ENCODE measurements around the gene SSX2IP.
"Not testable (repeated sequence)": the region's sequence is repeated elsewhere in the genome, so short reads cannot be mapped to it uniquely, and the experiment has no call there.

SSX2IP gene, protein sequence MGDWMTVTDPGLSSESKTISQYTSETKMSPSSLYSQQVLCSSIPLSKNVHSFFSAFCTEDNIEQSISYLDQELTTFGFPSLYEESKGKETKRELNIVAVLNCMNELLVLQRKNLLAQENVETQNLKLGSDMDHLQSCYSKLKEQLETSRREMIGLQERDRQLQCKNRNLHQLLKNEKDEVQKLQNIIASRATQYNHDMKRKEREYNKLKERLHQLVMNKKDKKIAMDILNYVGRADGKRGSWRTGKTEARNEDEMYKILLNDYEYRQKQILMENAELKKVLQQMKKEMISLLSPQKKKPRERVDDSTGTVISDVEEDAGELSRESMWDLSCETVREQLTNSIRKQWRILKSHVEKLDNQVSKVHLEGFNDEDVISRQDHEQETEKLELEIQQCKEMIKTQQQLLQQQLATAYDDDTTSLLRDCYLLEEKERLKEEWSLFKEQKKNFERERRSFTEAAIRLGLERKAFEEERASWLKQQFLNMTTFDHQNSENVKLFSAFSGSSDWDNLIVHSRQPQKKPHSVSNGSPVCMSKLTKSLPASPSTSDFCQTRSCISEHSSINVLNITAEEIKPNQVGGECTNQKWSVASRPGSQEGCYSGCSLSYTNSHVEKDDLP

DNA sequence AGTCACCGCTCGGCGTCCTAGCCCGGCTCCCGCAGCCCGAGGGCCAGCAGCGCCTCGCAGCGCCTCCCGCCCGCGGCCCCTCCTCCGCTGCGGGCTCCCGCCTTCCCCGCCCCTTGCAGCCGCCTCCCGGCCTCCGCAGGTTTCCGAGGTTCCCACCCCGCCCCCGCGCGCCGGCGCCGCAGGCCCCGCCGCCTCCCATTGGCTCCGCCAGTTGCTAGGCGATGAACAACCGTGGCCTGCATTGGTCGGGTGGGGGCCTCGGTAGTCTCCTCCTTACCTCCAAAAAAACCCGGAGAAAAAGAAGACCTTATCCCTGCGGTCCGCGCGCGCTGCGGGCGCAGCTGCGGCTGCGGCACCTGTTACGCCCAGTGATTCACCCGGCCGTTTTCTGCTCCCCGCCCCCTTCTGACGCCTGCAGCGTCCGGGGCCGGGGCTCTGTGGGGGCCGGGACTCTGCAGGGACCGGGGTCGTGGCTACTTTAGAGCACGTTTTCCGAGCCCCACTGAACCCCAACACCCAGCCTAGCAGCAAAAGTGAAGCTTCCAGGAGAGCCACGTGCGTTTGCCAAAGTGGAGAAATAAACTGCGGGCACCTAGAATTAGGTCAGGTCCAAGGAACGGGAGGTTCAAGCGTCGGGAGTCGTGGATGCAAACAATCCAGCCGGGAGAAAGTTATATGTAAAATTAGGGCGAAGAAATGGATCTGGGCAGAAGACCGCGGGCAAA is at the start of gene SSX2IP:
Gene SSX2IP, minus strand, starts transcription at position 65 of the 725 bp plus-strand sequence. CDS start 19,242 bp downstream, outside the sequence.
- peak; percentile 92 for DNase-seq (ENCODE audit: low spot score)

DNA sequence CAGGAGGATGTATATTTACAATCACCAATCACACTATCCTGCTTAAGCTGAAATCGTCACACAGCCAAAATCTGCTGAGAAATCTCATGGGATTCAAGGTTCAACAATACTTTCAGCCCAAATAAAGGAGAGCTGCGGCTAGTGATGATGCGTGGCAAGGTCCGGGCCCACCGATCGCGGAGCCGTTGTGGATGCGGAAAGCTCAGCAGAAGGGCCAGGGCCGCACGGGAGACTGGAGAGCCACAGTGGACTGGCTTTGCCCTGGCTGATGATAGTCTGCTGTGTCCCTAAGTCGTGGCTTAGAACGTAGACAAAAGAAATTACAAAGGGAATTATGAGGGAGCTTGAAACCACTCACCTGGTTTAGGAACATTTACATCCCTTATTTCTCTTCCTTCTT is 48.0 kb upstream of the SSX2IP start:
- DNase-seq (ENCODE audit: low spot score) = no peak

DNA sequence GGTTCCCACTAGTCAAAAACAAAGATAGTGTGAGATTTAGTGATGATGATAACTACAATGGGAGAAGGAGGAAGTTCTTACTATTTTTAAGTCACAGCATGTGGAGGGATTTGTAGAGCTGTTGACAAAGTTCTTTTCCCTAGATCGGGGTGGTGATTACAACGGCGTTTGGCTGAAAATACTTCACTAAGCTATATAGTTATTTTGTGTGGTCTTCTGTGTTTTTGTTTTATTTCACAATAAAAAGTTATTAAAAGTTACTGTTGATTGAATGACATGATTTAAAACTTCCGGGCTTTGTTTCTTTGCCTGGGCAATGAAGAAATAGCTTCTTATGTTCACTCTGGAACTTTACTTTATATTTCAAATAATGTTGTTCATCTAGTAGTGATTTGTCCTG is 47.3 kb upstream of the SSX2IP start:
- no peak for DNase-seq (ENCODE audit: low spot score)

DNA sequence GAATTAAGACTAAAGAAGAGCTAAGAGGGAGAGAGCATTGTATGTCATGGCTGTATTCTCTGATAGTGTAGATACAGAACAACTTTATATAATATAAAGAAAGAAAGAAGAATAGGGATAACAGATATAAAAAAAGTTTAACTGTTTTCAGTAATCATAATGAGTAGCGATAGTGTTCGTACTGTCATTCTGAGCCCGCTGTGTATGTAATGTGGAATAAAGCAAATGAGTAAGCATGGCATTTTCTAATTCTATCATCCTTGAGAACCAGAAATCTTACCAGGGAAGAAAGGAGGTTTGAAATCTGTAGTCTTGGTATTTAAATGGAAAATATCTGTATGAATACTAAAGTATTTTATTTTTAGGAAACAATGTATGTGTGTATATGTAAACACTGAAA is 46.7 kb upstream of the SSX2IP start:
- no peak for DNase-seq (ENCODE audit: low spot score)

DNA sequence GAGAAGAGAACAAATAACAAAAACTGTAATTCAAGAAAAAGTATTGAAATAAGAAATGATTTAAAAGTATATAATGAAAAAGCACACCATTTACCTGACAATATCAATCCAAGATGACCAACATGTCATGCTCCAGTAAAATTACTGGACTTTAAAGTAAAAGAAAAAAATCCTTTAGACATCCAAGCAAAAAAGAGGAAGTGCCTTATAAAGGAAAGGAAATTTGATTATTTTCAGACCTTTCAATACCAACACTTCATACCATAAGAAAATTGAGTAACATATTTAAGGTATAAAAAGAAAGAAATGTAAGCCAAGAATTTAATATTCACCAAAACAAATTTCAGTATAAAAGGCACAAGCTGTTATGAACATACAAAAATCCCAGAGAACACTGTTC is 46.2 kb upstream of the SSX2IP start:
- no peak for DNase-seq (ENCODE audit: low spot score)

DNA sequence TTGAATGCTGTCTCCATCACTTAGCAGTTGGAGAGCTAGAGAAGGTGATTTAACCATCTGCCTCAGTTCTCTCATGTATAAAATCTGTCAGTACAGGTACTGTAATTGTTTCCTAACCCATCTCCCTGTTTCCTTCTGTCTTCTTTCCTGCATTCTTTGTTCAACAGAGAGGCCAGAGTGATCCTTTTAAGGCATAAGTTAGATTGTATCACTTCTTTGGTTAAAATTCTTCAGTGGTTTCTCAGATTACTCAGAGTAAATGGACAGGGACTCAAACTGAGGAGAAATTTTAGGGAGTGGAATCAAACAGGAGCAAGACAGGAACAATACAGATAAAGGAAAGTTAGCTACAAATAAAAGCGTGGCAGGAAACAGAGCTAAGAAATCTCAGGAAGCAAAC is 45.2 kb upstream of the SSX2IP start:
- no peak for DNase-seq (ENCODE audit: low spot score)

DNA sequence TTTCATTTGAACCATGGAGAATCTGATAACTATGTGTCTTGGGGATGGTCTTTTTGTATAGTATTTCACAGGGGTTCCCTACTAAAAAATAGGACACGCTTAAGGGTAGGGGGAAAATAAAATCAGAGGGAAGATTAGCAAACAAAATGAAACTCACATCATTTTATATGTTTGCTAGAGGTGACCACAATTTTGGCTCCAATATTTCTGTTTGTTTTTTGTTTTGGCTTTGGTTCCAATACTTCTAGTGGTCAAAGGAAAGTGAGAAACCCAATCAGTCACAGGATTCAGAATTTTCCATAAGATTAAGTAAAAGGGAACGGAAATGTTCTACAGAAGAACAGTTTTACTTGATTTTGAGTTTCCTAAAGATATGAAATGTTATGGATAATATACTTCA is 42.3 kb upstream of the SSX2IP start:
- no peak for DNase-seq (ENCODE audit: low spot score)

DNA sequence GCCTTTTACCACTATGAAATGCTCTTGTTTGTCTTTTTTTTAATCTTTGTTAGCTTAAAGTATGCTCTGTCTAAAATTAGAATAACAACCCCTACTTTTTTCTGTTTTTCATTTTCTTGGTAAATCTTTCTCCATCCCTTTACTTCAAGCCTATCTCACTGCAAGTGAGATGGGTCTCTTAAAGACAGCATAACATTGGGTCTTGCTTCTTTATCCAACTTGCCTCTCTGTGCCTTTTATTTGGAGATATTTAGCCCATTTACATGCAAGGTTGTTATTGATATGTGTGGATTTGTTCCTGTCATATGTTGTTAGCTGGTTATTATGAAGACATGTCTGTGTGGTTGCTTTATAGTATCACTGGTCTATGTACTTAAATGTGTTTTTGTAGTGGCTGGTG is 41.3 kb upstream of the SSX2IP start:
- no peak for DNase-seq (ENCODE audit: low spot score)

DNA sequence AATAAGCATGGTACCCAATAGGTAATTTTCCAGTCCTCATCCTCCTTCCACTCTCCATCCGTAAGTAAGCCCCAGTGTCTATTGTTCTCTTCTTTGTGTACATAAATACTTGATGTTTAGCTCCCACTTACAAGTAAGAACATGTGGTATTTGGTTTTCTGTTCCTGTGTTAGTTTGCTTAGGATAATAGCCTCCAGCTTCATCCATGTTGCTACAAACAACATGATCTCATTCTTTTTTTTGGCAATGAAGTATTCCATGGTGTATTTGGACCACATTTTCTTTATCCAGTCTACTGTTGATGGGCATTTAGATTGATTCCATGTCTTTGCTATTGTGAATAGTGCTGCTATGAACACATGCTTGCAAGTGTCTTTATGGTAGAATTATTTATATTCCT is 37.5 kb upstream of the SSX2IP start:
- DNase-seq (ENCODE audit: low spot score) = not testable (repeated sequence)

DNA sequence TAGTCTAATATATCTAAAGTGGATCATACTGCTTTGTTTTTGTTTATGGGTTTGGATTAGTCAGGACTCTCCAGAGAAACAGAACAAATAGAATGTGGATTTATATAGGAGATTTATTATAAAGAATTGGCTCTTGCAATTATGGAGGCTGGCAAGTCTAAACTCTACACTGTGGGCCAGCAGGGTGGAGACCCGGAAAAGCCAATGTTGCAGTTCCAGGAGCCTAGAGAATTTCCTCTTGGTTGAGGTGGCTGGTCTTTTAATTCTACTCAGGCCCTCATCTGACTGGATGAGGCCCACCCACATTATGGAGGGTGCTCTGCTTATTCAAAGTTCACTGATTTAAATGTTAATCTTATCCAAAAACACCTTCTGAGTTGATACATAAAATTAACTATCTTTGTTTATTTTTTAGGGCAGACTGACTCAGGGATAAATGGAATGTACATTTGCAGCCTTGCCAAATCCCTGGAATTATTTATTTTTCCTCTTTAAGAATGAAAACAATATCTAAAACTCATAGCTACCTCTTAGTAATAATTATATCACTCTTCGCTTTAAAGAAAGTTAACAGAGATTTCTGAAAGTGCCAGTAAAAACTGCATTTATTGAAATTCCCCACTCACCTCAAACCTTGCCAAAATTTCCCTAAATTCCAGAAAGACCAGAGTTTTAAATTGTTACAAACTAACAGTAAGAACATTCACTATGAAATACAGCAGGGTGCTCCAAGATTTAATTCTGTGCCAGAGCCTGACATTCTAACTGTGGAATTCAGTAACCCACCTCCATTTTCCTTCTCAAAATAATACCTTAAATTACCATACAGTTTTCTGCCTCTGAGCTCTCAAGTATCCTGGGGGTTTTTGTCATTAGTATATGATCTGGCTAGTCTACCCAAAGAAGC is 36.6 kb upstream of the SSX2IP start:
- no peak for DNase-seq (ENCODE audit: low spot score)

DNA sequence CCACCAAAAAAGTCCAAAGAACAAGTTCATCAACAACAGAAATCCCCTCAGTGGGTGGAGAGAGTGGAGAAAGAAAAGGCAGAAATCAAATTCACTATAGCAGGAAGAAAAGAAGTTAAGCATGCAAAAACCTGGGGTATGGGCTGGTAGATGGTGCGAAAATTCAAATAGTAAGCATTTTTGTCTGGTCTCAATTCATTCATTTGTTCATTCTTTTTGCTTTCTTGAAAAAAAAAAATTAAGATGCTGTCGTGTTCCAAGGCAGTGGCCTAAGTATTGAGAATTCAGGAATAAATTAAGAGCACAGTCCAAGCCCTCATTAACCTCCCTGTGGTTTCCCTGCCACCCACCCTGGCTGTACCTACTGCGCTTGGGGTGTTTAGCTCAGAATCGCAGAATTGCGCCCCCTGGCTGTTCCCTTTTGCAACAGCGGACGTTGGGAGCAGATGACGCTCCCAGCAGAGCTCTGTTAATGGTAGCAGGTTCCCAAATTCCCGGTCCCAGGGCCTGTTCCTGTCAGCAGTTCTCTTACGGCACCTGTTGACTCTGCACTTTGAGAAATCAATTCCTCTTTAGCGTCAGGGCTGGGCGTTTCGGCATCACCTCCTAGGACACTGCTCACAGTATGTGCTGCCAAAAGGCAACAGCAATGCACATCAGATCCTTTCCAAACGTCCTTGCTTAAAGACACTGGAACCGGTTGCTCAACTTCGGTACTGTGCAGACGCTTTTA is 34.0 kb upstream of the SSX2IP start:
- DNase-seq (ENCODE audit: low spot score) = no peak

DNA sequence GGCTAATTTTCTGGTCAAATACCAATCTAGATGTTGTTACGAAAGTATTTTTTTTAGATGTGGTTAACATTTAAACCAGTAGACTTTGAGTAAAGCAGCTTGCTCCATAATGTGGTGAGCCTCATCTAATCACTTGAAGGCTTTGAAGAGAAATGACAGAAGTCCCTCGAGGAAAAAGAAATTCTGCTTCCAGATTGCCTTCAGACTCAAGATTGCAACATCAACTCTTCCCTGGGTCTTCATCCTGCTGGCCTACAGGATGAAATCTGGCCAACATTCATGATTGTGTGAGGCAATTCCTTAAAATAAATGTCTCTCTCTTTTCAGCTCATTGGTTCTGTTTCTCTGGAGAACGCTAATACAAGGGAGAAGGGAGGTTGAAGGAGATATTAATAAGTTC is 32.5 kb upstream of the SSX2IP start:
- no peak for DNase-seq (ENCODE audit: low spot score)

DNA sequence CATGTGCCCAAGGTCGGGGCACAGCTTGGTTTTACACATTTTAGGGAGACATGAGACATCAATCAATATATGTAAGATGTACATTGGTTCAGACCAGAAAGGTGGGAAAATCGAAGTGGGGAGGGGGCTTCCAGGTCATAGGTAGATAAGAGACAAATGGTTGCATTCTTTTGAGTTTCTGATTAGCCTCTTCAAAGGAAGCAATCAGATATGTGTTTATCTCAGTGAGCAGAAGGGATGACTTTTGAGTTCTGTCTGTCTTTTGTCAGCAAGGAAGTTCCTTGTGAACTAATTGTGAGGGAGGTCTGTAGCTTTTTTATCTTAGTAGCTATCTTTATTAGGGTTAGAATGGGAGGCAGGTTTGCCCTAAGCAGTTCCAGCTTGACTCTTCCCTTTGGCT is 31.6 kb upstream of the SSX2IP start:
- DNase-seq (ENCODE audit: low spot score) = not testable (repeated sequence)

DNA sequence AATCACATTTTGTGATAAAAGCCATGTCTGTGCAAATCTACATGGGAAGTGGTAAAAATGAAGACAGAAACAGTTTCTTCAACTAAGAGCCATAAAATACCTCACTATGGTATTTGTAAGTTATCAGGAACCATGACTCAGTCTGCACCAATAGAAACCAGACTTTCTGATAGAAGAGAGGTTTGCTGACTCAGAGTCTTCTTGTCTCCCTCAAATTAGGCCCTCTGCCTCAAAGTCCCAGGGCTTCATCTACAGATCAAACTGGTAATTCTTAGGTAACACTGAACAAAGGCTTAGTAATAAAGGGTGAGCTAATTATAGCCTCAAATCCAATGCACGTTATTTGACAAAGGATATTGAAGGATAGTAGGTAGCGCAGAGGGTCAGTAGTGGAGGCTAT is 30.9 kb upstream of the SSX2IP start:
- peak; percentile 23 for DNase-seq (ENCODE audit: low spot score)

DNA sequence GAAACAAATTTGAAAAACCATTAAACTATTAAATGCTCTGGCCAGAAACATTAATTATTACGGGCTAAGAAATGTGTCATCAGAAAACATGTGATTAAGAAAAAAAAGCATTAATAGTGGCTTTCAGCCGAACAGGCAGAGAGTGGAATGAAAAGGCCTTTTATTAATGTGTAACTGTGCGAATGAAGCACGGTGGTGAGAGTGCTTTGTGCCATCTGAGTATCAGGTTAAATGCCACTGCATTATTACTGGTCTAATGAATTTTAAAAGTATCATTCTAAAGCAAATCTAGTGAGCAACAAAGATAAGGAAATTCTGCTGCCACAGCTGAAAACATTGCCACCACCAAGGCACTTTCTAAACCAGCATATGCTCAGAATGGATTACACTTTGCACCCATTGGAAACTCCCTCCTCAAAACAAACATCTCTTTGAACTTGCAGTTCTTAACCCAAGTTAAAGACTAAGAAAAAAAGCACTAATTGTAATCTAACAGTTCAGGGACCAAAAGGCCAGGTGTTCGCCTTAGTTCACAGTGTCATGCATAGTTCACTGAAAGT is 30.0 kb upstream of the SSX2IP start:
- peak; percentile 89 for DNase-seq (ENCODE audit: low spot score)

DNA sequence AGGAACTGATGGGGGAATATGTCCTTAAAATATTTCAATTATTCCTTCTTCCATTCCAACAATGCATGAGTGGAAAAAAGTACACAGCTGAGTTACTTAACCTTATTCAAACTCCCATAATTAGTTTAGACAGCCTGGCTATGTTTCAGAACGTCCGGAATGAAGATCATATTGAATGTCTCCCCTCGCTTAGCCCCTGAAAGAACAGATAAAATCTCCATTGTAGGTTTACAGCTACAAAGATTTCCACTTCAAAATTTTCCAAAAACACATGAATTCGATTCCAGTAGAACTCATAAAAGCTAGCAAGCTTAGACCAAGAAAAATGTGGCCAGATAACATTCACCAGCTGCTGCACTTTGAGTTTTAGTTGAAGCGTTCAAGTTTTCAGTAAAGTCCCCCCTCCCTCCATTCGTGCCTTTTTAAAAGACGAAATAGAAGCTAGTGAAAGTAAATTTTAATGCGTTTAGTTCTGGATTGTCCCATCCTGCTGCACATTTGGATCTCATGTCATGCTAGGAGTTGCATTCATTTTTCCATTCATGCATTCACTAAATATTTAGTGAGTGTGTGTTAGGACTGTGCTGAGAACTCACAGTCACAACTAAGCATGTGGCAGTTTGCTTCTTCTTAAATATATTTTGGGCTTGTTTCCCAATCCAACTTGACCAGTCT is 29.4 kb upstream of the SSX2IP start:
- peak; percentile 26 for DNase-seq (ENCODE audit: low spot score)

DNA sequence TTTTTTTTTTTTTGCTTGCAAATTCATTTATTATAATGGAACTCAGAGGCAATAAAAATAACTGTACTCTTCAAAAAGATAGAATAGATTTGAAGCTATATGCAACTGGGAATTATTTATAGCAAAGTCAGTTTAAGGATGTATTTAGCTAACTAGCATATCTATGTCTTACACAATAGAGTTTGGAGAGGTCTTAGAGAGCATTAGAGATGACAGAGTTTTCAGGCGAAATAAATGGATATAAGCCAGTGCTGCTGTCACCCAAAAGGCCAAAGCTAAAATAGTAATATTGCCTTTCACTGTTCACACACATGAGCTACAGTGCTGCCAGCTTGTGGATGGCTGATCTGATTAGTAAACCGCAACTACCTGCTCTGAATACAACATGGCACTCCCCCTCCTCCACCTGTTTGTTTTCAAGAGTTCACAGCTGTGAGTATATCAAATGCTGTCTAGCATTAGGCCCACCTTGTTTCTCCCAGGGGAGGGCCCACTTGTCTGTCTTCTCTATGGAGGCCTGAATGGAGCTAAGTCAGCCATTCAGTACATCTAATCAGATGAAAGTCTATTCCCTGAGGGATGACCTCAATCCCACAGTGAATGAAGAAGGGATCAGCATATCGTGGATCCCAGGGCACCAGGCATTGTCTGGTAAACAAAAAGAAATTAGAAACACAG is 25.2 kb upstream of the SSX2IP start:
- DNase-seq (ENCODE audit: low spot score) = no peak

DNA sequence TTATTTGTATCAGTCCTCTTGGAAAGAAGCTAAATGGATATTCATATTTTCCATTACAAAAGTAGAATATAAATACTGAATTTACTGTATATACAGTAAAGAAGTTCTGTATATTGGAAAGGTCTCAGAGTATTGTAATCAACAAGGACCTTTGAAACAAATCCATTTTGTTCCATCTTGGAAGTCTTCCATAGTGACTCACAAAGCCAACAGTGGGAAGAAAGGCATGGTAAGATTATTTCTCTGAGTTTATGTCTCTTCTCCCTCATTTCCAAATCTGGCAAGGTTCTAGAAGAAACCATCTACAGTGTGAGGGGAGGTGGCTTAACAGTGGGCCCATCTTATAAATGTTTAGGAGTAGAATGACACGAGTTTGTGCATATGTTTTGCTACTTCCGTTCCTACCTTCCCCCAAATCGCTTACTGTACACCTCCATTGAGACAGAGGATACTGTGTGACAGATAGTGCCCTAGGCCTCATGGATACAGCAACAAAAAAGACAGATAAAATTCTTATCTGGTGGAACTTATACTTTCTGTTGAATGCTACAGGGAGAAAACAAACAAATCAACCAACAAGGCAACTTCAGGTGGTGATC is 22.1 kb upstream of the SSX2IP start:
- no peak for DNase-seq (ENCODE audit: low spot score)

DNA sequence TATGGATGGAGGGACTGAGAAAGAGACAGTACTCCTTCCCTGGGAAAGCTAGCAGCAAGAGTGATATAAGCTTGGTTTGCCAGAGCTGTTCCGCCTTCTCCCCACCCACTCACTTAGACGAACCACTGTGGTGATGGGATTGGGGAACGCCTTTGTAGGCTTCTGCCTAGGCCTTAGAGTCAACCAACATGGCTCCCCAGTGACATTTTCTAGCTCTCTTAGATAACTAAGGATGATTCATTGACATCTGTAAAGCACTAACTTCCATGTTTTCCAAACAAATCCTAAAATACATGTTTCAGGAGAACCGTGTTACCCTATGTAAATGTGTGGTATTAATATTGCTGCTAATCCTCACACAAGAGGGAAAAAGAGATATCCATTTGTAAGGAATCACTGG is 21.6 kb upstream of the SSX2IP start:
- no peak for DNase-seq (ENCODE audit: low spot score)

Data from pons (tissue), 1 donor.